Keratinocyte (primary cell): ENCODE measurements around the gene MARCHF3. TPM values are rescaled to one million over a fixed set of nuclear protein-coding genes. Genes with fewer than 3 reads are reported as not detected.

Experiments
- DNase-seq: peaks from one replicate; pipeline ENCODE4 v3.0.0-alpha.2; 2011; ENCODE audit warnings: low read depth, missing footprints, low spot score
- FAIRE-seq: peaks from 2 replicates; lab custom pipeline; 2011; peaks lifted over from hg19 to GRCh38; lab: Jason Lieb, UNC
- H2AFZ ChIP-seq: 2 replicates; pipeline ENCODE4 v1.6.0; 2012; ENCODE audit warnings: low read length, control low read depth, inconsistent platforms; ENCODE audit not compliant: control insufficient read depth
- H3K27ac ChIP-seq: 2 replicates; pipeline ENCODE4 v1.5.1; 2011; ENCODE audit warnings: low read length; ENCODE audit not compliant: control insufficient read depth, insufficient read depth
- H3K27me3 ChIP-seq: 3 replicates; pipeline ENCODE4 v1.6.0; 2011; ENCODE audit warnings: low read length; ENCODE audit not compliant: control insufficient read depth, insufficient read depth; ENCODE audit errors: extremely low read depth
- H3K36me3 ChIP-seq, 2 experiments: 2 replicates in 1 of 2; 3 replicates in 1 of 2; pipeline ENCODE4 v1.5.1; 2011; ENCODE audit warnings: low read length in 2 of 2, mild to moderate bottlenecking in 1 of 2; ENCODE audit not compliant: control insufficient read depth in 2 of 2, insufficient read depth in 2 of 2; ENCODE audit errors: extremely low read depth in 1 of 2
- H3K4me1 ChIP-seq: 3 replicates; pipeline ENCODE4 v1.5.1; 2011; ENCODE audit warnings: low read length; ENCODE audit not compliant: control insufficient read depth, insufficient read depth; ENCODE audit errors: extremely low read depth
- H3K4me2 ChIP-seq: 3 replicates; pipeline ENCODE4 v1.6.0; 2011; ENCODE audit warnings: low read depth, low read length; ENCODE audit not compliant: control insufficient read depth, insufficient read depth; ENCODE audit errors: extremely low read depth
- H3K4me3 ChIP-seq, 3 experiments: fragments of 200-600 bp in 1 of 3; sonication (generic) in 1 of 3; 2 replicates in 2 of 3; 3 replicates in 1 of 3; pipeline ENCODE4 v1.5.1; 2011 to 2016; ENCODE audit warnings: low read length in 3 of 3, mild to moderate bottlenecking in 3 of 3, control low read depth in 2 of 3, inconsistent platforms in 1 of 3, low read depth in 1 of 3, mixed read lengths in 1 of 3, mixed run types in 1 of 3, moderate library complexity in 1 of 3; ENCODE audit not compliant: control insufficient read depth in 2 of 3, insufficient read depth in 2 of 3; ENCODE audit errors: extremely low read depth in 1 of 3
- H3K79me2 ChIP-seq: 2 replicates; pipeline ENCODE4 v1.6.0; 2012; ENCODE audit warnings: low read length; ENCODE audit not compliant: control insufficient read depth, insufficient read depth
- H3K9ac ChIP-seq: 3 replicates; pipeline ENCODE4 v1.6.0; 2011; ENCODE audit warnings: low read length; ENCODE audit not compliant: control insufficient read depth, insufficient read depth; ENCODE audit errors: extremely low read depth
- H3K9me1 ChIP-seq: 3 replicates; pipeline ENCODE4 v1.6.0; 2011; ENCODE audit warnings: low read length; ENCODE audit not compliant: control insufficient read depth, insufficient read depth; ENCODE audit errors: extremely low read depth
- H3K9me3 ChIP-seq: 2 replicates; pipeline ENCODE4 v1.5.1; 2012; ENCODE audit warnings: low read depth, low read length; ENCODE audit not compliant: control insufficient read depth
- H4K20me1 ChIP-seq: 3 replicates; pipeline ENCODE4 v1.6.0; 2011; ENCODE audit warnings: low read length; ENCODE audit not compliant: control insufficient read depth, insufficient read depth; ENCODE audit errors: extremely low read depth
- EZH2 ChIP-seq: IDR thresholded peaks from one replicate; pipeline ENCODE4 v1.6.1; 2012; ENCODE audit warnings: inconsistent platforms, mild to moderate bottlenecking, low read length, moderate library complexity
- dilution Hi-C: fragments of 300-500 bp; cut with MboI; formaldehyde crosslinking; loops from one replicate; pipeline ENCODE4 v1.7.0; 2020; ENCODE audit warnings: low sequenced_read_pairs; ENCODE audit not compliant: extremely low pct_ligation_motif_present
- polyA plus RNA-seq, 5 experiments: library from polyadenylated mRNA; depleted of rRNA in 3 of 5; stranded (reverse) in 3 of 5; stranded (forward) in 1 of 5; unstranded in 1 of 5; fragments of >200 nt; gene quantifications; 1 replicate in 1 of 5; 2 replicates in 3 of 5; 3 replicates in 1 of 5; pipeline versions ENCODE4 v1.2.1 to v1.2.3, GENCODE V29; 2011 to 2012; ENCODE audit warnings: missing spikeins in 2 of 5, low read depth in 1 of 5, low replicate concordance in 1 of 5
- TF ChIP-seq, protein P1 (sequence below), 3 experiments: IDR thresholded peaks in 1 of 3; conservative IDR thresholded peaks in 1 of 3; optimal IDR thresholded peaks in 1 of 3; 2 replicates in 2 of 3; 3 replicates in 1 of 3; pipeline versions ENCODE3 to v1.5.1; 2011; ENCODE audit warnings: low read length in 3 of 3, mild to moderate bottlenecking in 3 of 3, moderate library complexity in 2 of 3, control low read depth in 1 of 3, inconsistent platforms in 1 of 3; ENCODE audit not compliant: insufficient read depth in 2 of 3; ENCODE audit errors: extremely low read depth in 1 of 3

MARCHF3 gene
- polyA plus RNA-seq, 1 donor (not counting 4 experiments of a cell fraction or from before 2014, with no cell fraction given): 0.45 TPM

DNA sequence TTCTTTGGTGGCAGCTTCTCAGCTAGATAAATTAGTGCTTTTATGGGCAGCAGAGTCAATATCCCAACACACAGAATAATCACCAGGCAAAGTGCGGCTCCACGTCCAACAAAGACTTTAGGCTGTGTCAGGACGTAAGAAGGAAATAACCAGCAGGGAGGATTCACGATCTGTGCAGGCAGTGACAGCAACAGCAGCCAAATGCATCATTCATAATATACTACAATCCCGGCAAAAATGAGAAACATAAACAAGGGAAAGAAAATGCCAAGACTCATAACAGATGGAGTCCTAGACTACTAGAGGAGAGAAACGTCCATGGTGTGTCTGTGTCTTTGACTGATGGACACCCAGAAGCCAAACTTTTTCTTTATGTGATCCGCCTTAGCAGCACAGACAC lies 152.8 kb downstream of the MARCHF3 start:
- DNase-seq (no peak), FAIRE-seq (no peak)
- dilution Hi-C loops: no loop called here
- no peaks in the 10 kb centered on the region for H4K20me1 ChIP-seq
- no peak overlapping the region for H3K9ac ChIP-seq
- H3K4me3 ChIP-seq: no peak overlapping the region
- H3K79me2 ChIP-seq: no peaks in the 10 kb centered on the region
- TF ChIP-seq, protein P1, sequence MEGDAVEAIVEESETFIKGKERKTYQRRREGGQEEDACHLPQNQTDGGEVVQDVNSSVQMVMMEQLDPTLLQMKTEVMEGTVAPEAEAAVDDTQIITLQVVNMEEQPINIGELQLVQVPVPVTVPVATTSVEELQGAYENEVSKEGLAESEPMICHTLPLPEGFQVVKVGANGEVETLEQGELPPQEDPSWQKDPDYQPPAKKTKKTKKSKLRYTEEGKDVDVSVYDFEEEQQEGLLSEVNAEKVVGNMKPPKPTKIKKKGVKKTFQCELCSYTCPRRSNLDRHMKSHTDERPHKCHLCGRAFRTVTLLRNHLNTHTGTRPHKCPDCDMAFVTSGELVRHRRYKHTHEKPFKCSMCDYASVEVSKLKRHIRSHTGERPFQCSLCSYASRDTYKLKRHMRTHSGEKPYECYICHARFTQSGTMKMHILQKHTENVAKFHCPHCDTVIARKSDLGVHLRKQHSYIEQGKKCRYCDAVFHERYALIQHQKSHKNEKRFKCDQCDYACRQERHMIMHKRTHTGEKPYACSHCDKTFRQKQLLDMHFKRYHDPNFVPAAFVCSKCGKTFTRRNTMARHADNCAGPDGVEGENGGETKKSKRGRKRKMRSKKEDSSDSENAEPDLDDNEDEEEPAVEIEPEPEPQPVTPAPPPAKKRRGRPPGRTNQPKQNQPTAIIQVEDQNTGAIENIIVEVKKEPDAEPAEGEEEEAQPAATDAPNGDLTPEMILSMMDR (optimal IDR thresholded peaks at IDR 0.05 in 1 of 3, IDR thresholded peaks at IDR 0.05 in 1 of 3, conservative IDR thresholded peaks at IDR 0.05 in 1 of 3; ENCODE audit: extremely low read depth in 1 of 3, insufficient read depth in 2 of 3, low read length in 3 of 3): no peak
- H3K4me1 ChIP-seq: no peaks in the 10 kb centered on the region
- H3K9me3 ChIP-seq: no peaks in the 10 kb centered on the region
- no peak overlapping the region for H3K27ac ChIP-seq
- H3K27me3 ChIP-seq: no peaks in the 10 kb centered on the region
- H3K36me3 ChIP-seq: no peaks in the 10 kb centered on the region
- no peak overlapping the region for H3K4me2 ChIP-seq
- H2AFZ ChIP-seq: no peak overlapping the region
- no peaks in the 10 kb centered on the region for H3K9me1 ChIP-seq

DNA sequence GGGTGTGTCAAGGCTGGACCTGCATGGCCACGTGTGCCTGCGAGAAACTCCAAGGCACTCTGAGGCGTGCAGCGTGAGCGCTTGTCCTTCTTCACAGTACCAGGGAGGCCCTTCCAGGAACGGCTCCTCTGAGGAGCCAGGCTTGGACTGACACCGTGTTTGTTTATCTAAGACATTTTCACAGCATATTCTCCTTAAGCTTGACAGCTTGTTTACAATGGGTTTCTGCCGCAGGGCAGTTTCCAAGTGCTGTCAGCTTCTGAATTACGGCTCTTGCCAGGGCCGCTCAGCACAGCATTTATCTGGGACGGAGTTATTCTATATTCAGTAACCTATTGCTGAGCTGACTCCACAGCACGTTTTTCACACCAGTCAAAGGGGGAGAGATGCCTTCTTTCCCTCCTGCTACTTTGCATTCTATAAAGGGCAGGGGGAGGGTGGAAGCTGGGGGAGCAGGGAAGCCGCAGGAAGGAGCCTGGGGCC lies 155.0 kb downstream of the MARCHF3 start:
- H3K79me2 ChIP-seq: no peaks in the 10 kb centered on the region
- H4K20me1 ChIP-seq: no peaks in the 10 kb centered on the region
- H3K4me2 ChIP-seq: no peak overlapping the region
- no peaks in the 10 kb centered on the region for H3K9me3 ChIP-seq
- dilution Hi-C loops: no loop called here
- H3K9ac ChIP-seq: no peak overlapping the region
- no peak overlapping the region for H2AFZ ChIP-seq
- FAIRE-seq (no peak), DNase-seq (no peak)
- no peaks in the 10 kb centered on the region for H3K9me1 ChIP-seq
- H3K4me1 ChIP-seq: no peaks in the 10 kb centered on the region
- H3K36me3 ChIP-seq: no peaks in the 10 kb centered on the region
- no peak overlapping the region for H3K27ac ChIP-seq
- H3K27me3 ChIP-seq: no peaks in the 10 kb centered on the region
- TF ChIP-seq EZH2: no peak
- TF ChIP-seq, protein P1 (optimal IDR thresholded peaks at IDR 0.05 in 1 of 3, IDR thresholded peaks at IDR 0.05 in 1 of 3, conservative IDR thresholded peaks at IDR 0.05 in 1 of 3; ENCODE audit: extremely low read depth in 1 of 3, insufficient read depth in 2 of 3, low read length in 3 of 3): no peak
- no peak overlapping the region for H3K4me3 ChIP-seq
